LNCaP clone FGC (cell line): ENCODE measurements around the gene DYNC1I1.

Source experiments
- DNase-seq: peaks from one replicate; pipeline ENCODE4 v3.0.0-alpha.2; 2011; ENCODE audit warnings: low read depth
- H3K4me3 ChIP-seq: 2 replicates; pipeline ENCODE4 v1.5.1; 2011; ENCODE audit warnings: mild to moderate bottlenecking, low read depth, low read length, control low read depth
- CTCF ChIP-seq: IDR thresholded peaks from 2 replicates; pipeline ENCODE4 v1.5.1; 2012; ENCODE audit warnings: mild to moderate bottlenecking; ENCODE audit not compliant: control insufficient read depth, insufficient read depth; ENCODE audit errors: extremely low read depth

DYNC1I1 gene

GRCh38 chr7:95963446-95963990 lies 191.2 kb downstream of the DYNC1I1 start:
- no peak for TF ChIP-seq CTCF
- no peak overlapping the region for H3K4me3 ChIP-seq
- DNase-seq, result no peak

GRCh38 chr7:95971716-95972115 lies 199.4 kb downstream of the DYNC1I1 start:
- no peak for DNase-seq
- TF ChIP-seq CTCF, result no peak

GRCh38 chr7:95972523-95972922 lies 200.2 kb downstream of the DYNC1I1 start:
- TF ChIP-seq CTCF, result no peak
- no peak for DNase-seq
- no peak overlapping the region for H3K4me3 ChIP-seq

More at GRCh38 chr7:95971716-95972115, 199.4 kb downstream of the DYNC1I1 start:
- H3K4me3 ChIP-seq, result no peak overlapping the region

GRCh38 chr7:95974108-95974507 lies 201.8 kb downstream of the DYNC1I1 start:
- TF ChIP-seq CTCF, result no peak

DNA sequence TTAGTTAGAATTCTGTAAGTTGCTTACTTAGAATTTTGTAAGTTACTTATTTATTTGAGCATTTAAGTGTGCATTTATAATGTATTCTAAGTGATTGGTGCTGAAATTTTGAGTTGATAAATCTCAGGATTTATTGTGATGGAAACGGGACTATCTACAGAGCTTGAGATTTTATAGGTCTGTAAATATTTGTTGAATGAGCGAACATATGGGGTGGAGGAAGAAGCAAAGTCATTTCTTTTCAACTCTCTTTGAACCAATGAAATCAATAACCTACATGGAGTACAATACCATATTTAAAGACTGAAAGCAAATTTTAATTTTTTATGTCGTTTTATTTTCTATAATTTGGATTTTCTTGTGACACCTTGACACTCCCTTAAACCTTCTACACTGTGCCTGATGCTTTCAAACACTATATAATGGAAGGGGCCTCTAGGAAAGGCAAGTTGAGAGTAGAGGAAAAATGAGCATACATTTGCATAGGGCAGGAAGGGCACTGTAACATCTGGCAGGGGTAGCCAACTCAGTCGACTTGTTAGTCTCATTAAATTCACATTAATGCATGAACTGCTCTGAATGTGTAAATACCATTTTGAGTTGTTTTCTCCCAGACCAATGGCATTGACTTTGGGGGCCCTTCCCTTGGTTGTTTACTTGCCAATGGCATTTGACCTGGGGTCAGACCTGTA lies 204.2 kb downstream of the DYNC1I1 start:
- DNase-seq, result peak; percentile 4
- H3K4me3 ChIP-seq, result no peak overlapping the region
- TF ChIP-seq CTCF, result no peak

More at GRCh38 chr7:95974108-95974507, 201.8 kb downstream of the DYNC1I1 start:
- peak; percentile 14 for DNase-seq
- no peak overlapping the region for H3K4me3 ChIP-seq

DNA sequence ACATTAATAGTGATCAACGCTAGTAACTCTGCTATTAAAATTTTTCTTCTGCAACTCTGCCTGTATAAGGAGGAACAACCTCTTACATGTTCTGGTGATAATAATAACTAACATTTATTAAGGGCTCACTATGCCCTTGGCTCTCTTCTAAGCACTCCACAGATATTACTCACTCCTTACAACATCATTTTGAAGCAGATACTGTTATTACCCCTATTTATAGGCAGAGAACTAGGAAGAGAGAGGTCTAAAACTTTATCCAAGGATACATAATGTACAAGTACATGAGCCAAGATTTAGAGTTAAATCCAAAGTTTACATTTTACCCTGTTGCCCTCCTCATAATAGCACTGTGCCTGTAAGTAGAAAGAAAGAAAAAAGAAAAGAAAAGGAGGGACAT lies 205.6 kb downstream of the DYNC1I1 start:
- DNase-seq, result no peak
- no peak overlapping the region for H3K4me3 ChIP-seq
- TF ChIP-seq CTCF, result no peak

DNA sequence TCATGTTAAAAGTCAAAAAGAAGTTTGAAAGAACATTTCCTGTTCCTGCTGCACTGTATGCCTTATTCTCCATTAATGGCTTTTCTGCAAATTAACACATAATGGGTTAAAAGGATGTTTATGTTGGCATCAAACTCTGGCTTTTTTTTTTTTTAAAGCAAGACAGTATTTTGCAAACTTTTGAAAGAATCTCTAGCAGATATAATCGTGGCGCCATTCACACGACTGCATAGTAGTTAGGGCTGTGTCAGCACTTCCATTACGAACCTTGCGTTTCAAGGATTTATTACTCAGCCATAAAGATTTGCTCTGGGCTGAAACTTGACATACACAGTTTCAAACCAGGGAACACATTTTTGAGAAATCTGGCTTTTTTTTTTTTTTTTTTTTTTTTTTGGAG lies 207.8 kb downstream of the DYNC1I1 start:
- no peak overlapping the region for H3K4me3 ChIP-seq
- no peak for DNase-seq
- TF ChIP-seq CTCF, result no peak
